Stimulated activated CD4-positive, alpha-beta T cell treated with anti-CD3 and anti-CD28 coated beads, Interleukin-4, amount 100 ng/mL, for 1 hour (primary cell): ENCODE results near the gene CDT1.
"Not testable (repeated sequence)": the region's sequence is repeated elsewhere in the genome, so short reads cannot be mapped to it uniquely, and the experiment has no call there.

Experiments
- DNase-seq: peaks from one replicate; pipeline ENCODE4 v3.0.0-alpha.2; 2020

The CDT1 gene

DNA sequence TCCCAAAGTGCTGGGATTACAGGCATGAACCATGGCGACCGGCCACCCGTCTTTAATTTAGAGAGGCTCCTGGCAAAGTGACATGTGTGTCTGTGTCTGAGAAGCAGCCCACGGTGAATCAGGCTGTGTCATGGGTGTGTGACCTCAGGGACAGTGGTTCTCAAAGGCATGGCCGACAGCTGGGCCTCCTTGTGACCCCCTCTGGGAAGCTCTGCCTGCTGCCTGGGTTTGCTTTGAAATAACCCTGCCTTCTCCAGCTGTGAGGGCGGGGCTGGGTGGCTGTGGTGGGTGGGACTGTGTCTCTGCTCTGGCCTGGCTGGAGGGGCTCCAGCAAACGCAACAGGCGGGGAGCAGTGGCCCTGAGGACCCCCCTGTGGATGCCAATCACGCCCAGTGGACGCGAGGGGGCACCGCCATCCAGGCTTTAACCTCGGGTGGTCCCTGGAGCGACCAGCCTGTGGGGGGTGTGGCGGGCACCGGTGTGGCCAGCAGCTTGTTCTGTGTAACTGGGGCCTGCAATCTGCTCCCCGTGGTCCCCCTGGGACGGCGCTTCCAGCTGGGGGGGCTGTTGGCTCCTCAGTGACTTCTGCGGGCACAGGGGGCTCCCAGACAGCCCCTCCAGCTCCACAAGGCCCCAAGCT is 16.9 kb downstream of the CDT1 start:
- DNase-seq: no peak

DNA sequence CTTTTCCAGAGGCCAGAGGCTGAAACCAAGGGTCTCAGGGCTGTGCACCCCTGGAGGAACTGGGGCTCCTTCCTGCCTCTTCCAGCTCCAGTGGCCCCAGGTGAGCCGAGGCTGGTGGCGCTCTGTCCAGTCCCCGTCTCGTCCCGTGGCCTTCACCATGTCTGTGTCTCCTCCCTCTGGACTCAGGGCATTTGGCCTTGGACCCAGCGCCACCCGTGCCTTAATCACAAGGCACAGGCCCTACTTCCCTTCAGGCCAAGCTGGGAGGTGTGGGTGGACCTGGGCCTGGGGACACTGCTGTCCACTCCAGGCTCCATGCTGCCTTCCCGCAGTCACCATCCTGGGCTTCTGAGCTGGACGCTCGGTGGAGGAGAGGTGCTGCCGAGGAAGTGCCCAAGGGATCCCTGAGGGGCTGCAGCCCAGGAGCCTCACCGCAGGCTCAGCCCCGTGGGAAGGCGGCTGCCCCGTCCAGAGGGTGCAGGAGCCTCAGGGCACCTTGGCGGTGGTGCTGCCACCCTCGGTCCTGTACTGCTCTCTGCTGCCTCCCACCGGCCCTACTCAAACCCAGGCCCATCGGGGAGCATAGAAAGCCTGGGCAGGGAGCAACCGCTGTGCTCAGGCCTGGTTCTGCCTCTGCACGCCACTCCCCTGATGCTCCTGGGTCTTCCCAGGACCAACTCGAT is 17.7 kb downstream of the CDT1 start:
- DNase-seq: no peak

DNA sequence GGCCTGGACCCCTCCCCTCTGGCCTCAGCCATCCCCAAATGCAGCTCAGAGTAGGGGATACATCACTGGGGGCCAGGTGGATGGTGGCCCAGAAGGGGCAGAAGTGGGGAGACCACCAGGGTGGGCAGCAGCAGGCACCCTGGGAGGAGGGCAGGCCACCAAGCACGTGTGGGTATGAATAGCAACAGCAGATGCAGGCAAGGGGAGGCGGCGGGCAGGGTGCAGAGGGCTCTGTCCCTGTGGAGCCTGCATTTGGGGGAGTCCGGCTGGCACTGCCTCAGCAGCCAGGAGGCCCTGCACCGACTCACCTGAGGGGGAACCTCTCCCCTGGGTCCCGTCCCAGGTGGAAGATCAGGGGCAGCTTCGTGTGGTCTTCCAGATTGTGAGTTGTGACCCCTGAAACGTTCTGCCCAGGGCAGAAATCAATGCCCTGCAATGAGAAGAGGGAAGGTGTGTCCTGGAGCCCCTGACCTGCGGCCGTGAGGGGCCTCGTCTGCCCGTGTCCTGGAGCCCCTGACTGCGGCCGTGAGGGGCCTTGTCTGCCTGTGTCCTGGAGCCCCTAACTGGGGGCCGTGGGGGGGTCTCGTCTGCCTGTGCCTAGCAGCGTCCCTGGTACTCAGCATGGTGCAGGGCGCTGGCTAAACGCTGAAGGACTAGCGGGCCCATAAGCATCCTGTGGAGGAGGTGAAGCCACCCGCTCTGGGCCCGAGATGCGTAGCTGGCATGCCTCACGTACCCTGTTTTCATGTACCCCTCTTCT is 18.9 kb downstream of the CDT1 start:
- DNase-seq: no peak

DNA sequence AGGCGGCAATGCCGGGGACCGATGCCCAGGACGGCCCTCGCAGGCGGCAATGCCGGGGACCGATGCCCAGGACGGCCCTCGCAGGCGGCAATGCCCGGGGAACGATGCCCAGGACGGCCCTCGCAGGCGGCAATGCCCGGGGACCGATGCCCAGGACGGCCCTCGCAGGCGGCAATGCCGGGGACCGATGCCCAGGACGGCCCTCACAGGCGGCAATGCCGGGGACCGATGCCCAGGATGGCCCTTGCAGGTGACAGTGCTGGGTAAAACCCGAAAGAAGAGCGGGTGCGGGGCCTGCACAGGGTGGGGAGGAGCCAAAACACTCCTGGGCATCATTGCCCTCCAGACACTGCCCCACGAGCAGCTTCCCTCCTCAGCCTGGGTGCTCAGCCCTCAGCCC is 20.1 kb downstream of the CDT1 start:
- not testable (repeated sequence) for DNase-seq

DNA sequence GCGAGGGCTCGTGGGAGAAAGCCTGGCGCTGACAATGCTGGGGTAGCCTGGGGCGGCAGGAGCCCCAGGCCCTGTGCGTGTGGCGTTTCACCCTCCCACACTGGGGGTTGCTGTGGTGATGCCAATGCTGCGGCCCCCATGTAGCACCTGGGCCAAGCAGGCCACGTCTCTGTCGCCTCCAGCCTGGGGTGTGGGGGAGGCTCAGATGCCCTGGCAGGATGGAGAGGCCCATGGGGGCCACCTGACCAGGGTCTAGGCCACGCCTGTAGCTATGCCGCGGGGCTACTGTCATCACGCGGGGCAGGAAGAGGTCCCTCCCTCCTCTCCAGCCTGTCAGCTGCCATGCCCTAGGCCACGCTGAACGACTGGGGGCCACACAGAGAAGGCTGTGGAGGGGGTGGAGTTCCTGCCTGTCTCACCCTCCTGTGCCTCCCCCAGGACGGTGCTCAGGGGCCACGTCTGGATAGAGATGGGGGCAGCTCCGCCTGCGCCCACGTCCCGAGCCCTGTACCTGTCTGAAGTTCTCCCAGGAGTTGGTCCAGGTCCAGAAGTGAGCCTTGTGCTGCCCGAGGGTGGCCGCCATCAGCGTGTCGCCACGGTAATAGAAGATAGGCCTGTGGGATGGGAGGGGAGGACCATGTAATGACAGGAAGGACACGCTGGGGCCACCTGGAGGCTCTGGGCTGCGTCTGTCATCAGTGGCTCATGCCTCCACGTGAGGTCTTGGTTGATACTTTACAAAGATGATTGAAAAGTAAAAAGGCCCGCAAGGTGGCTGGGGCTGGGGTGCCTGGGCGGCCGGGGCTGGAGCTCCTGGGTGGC is 20.9 kb downstream of the CDT1 start:
- no peak for DNase-seq

DNA sequence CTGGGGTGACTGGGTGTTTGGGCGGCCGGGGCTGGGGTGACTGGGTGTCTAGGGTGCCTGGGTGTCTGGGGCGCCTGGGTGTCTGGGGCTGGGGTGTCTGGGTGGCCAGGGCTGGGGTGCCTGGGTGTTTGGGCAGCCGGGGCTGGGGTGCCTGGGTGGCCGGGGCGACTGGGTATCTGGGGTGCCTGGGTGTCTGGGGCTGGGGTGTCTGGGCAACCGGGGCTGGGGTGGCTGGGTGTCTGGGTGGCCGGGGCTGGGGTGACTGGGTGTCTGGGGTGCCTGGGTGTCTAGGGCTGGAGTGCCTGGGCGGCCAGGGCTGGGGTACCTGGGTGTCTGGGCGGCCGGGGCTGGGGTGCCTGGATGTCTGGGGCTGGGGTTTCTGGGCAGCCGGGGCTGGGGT is 21.6 kb downstream of the CDT1 start:
- DNase-seq: no peak

DNA sequence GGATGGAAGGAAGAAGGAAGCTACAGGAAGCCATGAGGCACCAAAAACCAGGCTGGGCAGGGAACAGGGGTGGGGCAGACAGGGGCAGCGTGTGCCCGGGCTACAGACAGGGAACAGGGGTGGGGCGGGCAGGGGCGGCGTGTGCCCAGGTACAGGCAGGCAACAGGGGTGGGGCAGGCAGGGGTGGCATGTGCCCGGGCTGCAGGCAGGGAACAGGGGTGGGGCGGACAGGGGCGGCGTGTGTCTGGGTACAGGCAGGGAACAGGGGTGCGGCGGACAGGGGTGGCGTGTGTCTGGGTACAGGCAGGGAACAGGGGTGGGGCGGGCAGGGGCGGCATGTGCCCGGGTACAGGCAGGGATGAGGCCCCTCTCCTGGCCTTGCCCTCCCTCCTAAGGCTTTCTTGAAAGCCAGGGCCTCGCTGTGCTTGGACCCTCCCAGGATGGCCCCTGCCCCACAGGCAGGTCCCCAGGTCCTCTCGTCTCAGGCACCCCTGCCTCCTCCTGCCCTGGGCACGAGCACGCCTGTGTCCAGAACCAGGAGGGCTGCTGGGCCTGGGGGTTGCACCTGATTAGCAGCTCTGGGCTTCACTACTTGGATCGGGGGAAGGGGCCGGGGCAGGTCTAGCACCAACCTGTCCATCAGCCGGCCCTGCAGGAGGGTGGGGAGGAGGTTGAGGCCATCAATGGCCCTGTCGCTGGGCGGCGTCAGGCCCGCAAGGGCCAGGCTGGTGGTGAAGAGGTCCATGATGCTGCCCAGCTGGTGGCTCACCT is 22.7 kb downstream of the CDT1 start:
- no peak for DNase-seq

DNA sequence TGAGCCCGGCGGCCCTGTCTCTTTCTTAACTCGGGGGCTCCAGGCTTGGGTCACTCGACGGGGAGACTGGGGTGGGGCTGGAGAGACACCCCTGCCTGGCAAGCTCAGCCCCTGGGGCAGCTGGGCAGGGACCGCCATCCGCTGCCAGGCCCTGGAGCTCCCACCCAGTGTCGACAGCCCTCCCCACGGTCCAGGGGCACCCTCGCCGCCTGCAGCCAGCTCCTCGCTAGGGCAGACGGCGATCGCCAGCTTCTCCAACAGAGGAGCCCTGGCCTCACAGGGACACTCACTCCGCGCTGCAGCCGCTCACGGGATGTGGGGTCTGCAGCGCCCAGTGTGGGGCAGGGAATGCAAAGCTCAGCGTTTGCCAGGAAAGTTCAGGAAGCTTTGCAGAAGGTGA is 24.1 kb downstream of the CDT1 start:
- no peak for DNase-seq

DNA sequence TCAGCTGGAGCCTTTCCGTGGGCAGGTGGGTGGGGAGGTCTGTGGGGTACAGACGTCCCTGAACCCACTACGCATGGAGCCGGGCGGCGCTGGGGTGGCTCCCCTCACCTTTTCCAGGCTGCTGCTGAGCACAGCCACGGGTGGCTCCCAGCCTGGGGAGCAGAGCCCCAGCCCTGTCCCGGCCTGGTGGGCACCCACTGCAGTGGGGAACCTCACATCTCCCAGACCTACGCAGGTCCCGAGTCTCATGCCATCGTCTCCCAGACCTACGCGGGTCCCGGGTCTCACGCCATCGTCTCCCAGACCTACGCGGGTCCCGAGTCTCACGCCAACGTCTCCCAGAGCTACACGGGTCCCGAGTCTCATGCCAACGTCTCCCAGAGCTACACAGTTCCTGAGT is 25.1 kb downstream of the CDT1 start:
- no peak for DNase-seq

DNA sequence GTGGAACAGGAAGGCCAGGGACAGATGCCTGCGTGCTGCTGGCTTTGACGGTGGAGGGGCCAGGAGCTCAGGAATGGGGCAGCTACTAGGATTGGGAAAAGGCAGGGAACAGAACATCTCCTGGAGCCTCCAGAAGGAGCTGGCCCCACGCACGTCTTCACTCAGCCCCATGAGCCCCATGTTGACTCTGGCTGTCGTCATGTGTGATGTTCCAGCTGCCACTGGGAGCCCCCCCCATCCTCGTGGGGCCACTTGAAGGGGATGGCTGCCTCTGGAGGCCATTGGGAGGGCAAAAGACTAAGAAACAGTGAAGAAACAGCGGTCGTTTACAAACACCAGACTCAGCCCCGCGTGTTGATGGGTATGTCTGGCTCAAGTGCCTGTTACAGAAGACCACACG is 26.7 kb downstream of the CDT1 start:
- no peak for DNase-seq

DNA sequence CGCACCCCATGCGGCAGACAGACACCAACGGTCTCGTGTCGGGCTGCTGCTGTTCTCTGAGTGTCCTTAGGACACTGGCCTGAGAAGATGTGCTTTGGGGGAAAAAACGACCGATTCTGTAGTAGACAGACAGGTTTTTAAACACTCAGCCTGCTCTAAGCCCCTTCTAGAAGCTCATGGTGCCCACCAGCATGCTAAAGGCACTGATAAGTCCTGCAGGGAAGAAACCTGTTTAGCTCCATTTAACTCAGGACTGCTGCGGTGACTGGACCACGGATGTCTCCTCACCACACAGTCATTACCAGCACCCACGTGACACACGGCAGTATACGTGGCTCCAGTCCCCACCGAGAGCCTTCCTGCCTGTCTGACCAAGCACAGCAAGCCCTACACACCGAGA is 27.2 kb downstream of the CDT1 start:
- DNase-seq: no peak

DNA sequence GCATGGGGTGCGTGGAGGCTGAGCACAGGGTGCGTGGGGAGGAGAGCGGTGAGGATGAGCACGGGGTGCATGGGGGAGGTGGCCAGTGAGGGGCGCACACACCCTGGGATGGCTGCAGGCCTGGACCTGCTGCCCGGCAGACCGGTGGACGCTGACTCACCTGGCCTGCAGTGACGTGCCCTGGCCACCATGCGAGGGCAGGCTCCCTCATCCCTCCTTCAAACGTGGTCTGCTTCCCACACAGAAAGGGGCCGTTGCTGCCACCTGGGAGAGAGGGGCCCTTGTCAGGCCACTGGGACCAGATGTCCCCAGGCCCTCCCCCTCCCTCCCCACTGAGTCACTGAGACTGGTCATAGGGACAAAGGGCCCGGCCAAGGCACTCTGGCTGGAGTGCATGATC is 28.2 kb downstream of the CDT1 start:
- DNase-seq: no peak

DNA sequence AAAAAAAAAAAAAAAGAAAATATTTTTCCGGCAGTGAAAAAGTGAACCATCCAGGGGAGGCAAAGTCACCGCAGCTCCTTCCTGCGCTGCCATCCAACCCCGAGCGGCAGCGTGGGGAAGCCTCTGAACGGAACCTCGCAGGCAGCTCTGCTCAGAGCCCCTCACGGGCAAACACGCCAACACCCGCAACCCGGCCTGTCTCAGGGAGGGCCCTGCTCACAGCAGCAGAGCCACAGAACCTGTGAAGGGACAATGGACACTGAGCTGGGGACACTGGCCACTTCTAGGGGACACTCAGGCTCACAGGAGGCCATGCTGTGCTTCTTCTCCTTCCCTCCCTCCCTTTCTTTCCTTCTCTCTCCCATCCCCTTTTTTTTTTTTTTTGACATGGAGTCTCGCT is 29.5 kb downstream of the CDT1 start:
- DNase-seq: no peak

DNA sequence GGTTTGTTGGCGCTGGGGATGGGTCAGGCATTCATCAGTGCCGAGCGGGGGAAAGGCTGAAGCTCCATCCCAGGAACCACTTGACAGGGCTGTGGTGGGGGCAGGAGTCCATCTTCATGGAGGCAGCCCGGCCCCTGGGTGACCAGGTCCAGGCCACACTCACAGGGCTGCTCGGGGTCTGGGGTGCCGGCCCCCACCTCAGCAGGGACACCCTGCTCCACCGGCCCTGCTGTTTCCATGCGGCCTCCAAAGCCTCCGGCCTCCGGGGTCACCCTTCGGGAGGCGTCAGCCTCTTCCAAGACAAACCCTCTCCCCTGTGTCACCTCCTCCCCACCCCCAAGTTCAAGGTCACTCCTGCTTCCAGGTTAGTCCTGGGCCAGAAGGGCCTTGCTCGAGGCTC is 31.1 kb downstream of the CDT1 start:
- no peak for DNase-seq

DNA sequence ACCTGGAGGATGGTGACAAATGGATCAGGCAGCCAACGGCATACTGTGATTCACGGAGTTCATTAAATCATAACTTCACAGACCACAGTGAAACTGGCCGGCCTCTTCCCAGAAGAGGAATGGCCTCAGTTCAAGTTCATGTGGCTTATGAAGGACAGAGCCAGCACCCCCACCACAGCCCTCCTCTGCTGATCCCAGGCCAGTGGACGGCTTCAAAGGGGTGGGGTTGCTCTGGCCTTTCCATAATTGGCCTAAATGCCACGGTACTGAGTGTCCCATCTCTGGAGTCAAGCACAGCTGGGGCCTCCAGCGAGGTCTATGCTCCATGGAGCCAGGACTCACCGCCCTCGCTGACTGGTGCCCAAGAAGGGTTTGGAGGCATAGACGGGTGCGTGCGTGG is 31.8 kb downstream of the CDT1 start:
- no peak for DNase-seq

DNA sequence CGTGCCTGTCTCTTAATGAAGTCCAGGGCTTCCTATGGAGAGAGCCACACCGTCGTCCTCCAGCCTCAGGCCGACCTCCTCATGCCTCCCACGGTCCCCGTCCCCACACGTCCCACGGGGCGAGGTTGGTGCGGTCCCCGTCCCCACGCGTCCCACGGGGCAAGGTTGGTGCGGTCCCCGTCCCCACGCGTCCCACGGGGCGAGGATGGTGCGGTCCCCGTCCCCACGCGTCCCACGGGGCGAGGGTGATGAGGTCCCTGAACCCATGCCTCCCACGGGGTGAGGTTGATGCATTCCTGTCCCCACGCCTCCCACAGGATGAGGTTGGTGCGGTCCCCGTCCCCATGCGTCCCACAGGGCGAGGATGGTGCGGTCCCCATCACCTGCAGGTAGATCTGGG is 32.2 kb downstream of the CDT1 start:
- DNase-seq: no peak

DNA sequence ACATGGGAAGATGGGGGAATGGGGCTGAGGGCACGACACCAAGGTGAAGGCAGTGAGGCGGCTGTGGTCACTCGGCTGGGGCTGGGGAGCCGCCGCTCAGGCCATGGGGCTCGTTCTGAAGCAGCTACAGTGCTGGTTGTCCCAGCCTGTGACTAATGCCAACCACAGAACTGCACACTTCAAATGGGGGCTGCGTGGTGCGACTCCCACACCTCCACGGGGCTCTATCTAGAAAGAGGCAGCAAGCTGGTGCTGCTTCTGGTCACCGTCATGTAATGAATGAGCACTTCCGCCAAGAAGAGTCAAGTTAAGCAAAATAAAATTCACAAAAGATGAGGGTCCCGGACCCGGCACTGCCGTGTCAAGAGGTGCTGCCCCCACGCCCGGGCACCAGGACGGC is 33.2 kb downstream of the CDT1 start:
- DNase-seq: no peak

DNA sequence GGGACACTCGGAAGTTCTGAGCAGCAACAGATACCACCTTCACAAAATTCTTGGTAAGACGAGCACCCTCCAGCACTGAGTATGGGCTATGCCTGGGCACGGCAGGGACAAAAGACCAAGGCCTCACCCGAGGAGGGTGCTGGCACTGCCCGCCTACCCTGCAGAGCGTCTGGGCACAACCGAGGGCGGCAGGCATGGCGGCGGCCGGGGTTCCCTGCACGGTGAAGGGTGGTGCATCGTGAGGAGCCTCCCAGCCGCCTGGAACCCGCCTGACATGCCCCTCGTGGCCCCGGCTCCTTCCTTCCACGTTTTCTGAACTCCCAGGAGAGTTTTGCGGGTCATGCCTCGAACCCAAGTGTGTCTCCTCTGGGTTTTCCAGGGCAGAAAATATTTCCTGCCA is 34.2 kb downstream of the CDT1 start:
- DNase-seq: no peak

DNA sequence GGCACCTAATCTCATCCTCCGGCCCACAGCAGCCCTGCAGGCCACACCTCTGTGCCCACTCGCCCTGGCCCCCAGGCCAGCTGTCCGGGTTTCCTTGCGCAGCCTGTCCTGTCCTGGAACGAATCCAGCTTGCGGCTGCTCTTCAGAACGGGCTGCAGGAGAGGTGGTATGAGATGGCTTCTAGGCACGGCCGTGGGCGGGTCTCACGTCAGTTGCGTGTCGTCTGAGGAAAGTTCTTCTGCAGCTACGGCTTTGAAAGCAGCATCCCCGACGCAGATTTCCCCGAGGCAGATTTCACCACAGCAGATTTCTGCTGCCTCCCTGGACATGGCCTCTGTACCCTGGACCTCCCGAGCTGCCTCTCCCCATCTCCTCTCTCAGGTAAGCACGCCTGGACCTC is 35.0 kb downstream of the CDT1 start:
- no peak for DNase-seq

DNA sequence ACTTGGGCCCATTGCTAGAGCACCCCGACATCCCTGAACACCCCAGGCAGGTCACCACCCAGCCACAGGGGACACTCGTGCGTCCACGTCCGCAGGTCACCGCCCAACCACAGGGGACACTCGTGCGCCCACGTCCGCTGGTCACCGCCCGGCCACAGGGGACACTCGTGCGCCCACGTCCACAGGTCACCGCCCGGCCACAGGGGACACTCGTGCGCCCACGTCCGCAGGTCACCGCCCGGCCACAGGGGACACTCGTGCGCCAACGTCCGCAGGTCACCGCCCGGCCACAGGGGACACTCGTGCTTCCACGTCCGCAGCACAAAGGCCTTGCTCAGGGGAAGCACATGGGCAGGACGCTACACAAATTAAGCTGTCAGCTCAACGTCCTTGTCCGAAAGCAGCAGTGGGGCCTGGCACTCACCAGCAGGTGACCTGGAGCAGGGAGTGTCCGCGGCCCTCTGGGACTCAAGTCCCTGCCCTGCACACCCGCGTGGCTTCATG is 35.5 kb downstream of the CDT1 start:
- no peak for DNase-seq

DNA sequence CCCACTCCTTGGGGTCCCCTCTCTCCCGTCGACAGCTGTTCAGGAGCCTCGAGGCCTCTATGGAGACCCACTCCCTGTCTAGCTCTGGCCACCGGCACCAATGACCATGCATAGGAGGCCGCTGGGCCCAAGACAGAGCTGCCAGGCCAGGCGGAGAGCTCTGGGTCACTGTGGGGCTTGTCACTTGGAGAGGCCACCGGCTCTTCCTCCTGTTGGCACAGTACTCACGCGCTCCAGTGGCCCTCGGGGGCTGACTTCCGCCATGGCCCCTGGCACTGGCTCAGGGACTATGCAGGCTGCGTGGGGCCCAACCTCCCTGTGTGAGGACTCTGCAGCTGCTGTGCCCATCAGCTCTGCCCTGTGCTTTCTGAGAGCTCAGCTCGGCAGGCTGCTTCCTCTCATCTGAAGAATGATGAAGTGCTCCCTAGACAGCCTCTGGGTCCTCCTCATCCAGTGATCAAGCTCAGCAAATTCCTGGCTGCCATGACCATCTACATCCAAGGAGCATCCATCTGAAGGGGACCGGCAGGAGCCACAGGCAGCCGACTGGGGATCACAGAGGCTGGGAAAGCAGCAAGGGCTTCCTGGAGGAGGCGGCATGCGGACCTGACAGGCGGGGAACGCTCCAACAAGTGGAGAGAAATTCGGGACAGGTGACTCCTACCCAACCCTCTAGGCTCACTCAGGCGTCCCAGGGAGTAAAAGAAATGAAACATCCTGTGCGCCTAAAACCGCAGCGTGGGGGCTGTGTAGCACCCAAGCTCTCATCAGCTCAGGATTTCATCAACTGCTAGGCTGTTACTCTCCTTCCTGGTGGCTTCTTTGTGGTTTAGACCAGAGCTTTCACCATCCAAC is 36.4 kb downstream of the CDT1 start:
- DNase-seq: no peak
